Natural killer cell treated with Interleukin-12 subunit alpha and Interleukin-12 subunit beta and Interleukin-15 and Interleukin-18, amount 100 ng/mL, for 72 hours (primary cell): ENCODE data around the gene THSD7A. TPM values are rescaled to one million over a fixed set of nuclear protein-coding genes. Genes with fewer than 3 reads are reported as not detected.

Experiments used
- ATAC-seq, 2 donors: fragments of 150-1000 bp; cut with Tn5 transposase in 1 of 2; sonication (Bioruptor Pico), chemical (Tn5 transposase) in 1 of 2; 2 replicates each; pipeline ENCODE4 v1.10.0; 2021
- DNase-seq: peaks from one replicate; pipeline ENCODE4 v3.0.0; 2022; ENCODE audit warnings: low spot score
- H3K27ac Mint-ChIP-seq, 2 donors: 1 replicate in 1 of 2; 2 replicates in 1 of 2; pipeline ENCODE4 v1.8.0; 2022; ENCODE audit warnings: mixed read lengths in 2 of 2, mild to moderate bottlenecking in 1 of 2, moderate library complexity in 1 of 2
- H3K27me3 Mint-ChIP-seq, 2 donors: 1 replicate in 1 of 2; 2 replicates in 1 of 2; pipeline ENCODE4 v1.8.0; 2022; ENCODE audit warnings: mixed read lengths in 2 of 2
- H3K36me3 Mint-ChIP-seq: one replicate; pipeline ENCODE4 v1.8.0; 2022; ENCODE audit warnings: mixed read lengths
- H3K4me1 Mint-ChIP-seq, 2 donors: 1 replicate in 1 of 2; 2 replicates in 1 of 2; pipeline ENCODE4 v1.8.0; 2022; ENCODE audit warnings: low read depth in 2 of 2, mixed read lengths in 2 of 2, mild to moderate bottlenecking in 1 of 2
- H3K4me3 Mint-ChIP-seq: one replicate; pipeline ENCODE4 v1.8.0; 2022; ENCODE audit warnings: mixed read lengths
- H3K9me3 Mint-ChIP-seq: 2 replicates; pipeline ENCODE4 v1.8.0; 2022; ENCODE audit warnings: mixed read lengths
- total RNA-seq, 2 donors: library from RNA; stranded (reverse); gene quantifications; one replicate each; pipeline ENCODE4 v1.2.3, GENCODE V29; 2022

Gene THSD7A
- total RNA-seq, 2 donors from 2014 or later, result 0.75 TPM; not detected in 1

DNA sequence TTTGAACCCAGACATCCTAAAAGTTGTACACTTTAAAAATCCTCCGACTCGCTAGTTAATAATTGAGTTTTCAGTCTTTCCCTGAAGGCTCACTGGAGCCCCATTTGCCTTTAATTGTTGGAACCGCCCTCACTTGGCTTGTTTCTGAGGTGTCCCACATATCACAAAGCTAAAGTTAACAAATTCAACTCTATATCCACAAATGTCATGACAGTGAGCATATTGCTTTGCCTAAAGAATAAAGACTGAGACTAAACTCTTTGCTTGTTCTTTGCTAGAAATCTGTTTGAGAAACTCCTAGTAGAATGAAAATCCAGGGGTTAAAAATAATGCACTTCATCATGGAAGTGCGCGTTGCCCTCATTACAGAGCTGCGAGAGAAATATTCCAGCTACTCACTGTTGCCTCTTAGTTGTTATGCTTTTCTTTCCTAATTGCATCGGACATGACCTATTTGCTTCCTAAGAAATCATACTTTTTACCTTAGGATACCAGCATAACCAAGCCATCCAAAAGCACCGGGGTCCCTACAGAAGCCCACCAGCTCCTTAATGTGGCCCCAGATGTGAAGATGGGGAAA is 752 bp downstream of the THSD7A start:
- Mint-ChIP-seq H3K4me3 (peak overlapping the region; percentile 50), H3K36me3 (no peaks in the 10 kb centered on the region), H3K27ac (no peak overlapping the region), H3K27me3 (peaks cover 8 to 9% of the 10 kb centered on the region in 2 donors), H3K4me1 (no peaks in the 10 kb centered on the region), H3K9me3 (peaks cover 10% of the 10 kb centered on the region)
- DNase-seq (no peak), ATAC-seq (no peak)

DNA sequence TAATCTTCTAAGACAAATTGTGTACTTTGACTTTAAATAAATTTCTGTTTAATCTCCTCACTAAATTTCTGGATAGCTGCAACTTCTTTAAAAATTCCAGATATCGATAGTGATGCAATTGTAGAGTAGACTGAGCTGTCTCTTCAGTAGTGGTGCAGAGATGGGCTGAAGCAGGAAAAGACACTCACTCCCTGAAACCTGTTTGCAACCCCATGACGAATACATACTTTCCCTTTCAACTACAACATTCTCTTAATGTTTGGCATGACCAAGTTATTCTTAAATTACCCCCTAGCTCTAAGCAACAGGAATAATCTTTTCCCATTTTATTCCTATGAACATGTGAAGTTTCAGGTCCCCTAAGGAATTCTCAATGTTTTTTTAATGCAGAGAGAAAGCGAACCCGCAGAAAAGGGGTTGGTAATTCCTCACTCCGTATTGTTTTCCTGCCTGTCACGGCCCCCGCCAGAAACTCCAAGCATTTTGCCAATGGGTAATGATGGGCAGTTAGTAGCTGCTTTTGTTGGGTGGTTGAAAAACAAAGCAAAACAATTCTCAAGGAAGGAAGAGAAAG is 1.3 kb downstream of the THSD7A start:
- H3K27me3 Mint-ChIP-seq, result peaks cover 8 to 9% of the 10 kb centered on the region in 2 donors
- H3K4me1 Mint-ChIP-seq, result no peaks in the 10 kb centered on the region

GRCh38 chr7:11829954-11830353 is 2.0 kb downstream of the THSD7A start:
- no peak for DNase-seq
- Mint-ChIP-seq H3K4me1 (no peaks in the 10 kb centered on the region), H3K27me3 (peaks cover 8 to 9% of the 10 kb centered on the region in 2 donors), H3K9me3 (peaks cover 10% of the 10 kb centered on the region), H3K4me3 (no peak overlapping the region), H3K36me3 (no peaks in the 10 kb centered on the region), H3K27ac (no peak overlapping the region)
- ATAC-seq, result no peak

More for the DNA sequence above, 1.3 kb downstream of the THSD7A start:
- Mint-ChIP-seq H3K36me3 (no peaks in the 10 kb centered on the region), H3K4me3 (peak overlapping the region; percentile 50), H3K27ac (no peak overlapping the region), H3K9me3 (peaks cover 10% of the 10 kb centered on the region)
- DNase-seq, result no peak
- no peak for ATAC-seq

DNA sequence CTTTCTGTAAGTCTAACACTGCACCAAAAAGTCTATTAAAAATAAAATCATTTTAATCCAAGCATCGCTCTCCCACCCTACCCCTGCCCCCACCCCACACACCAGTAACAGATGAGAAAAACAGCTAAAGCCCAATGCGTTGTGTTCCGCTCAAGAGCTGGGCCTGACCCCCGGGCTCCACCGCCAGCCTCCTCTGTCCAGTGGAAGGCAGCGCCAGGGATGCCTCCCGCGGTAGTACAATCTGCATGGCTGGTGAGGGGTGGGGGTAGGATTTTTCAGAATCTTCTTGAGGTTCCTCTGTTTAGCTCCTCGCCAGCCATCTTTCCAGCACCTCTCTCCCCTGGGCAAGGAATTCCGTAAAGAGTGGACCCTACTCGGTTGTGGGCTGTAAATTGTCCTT is 12.1 kb downstream of the THSD7A start:
- Mint-ChIP-seq H3K27me3 (no peaks in the 10 kb centered on the region), H3K27ac (no peak overlapping the region), H3K4me3 (no peak overlapping the region), H3K36me3 (peaks cover 9% of the 10 kb centered on the region), H3K4me1 (no peaks in the 10 kb centered on the region), H3K9me3 (no peaks in the 10 kb centered on the region)
- ATAC-seq, result no peak
- no peak for DNase-seq

DNA sequence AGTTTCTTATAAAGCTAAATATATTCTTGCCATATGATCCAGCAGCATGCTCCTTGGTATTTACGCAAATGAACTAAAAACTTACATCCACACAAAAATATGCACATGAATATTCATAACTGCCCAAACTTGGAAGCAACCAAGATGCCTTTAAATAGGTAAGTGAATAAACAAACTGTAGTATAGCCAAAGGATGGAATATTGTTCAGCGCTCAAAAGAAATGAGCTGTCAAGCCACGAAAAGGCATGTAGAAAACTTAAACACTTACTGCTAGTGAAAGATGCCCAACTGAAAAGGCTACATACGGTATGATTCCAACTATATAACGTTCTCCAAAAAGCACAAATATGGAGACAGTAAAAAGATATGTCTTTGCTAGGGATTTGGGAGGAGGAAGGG is 12.7 kb downstream of the THSD7A start:
- Mint-ChIP-seq H3K36me3 (peaks cover 9% of the 10 kb centered on the region), H3K4me3 (no peak overlapping the region), H3K9me3 (no peaks in the 10 kb centered on the region), H3K27ac (no peak overlapping the region), H3K27me3 (no peaks in the 10 kb centered on the region), H3K4me1 (no peaks in the 10 kb centered on the region)
- ATAC-seq (no peak), DNase-seq (no peak)

DNA sequence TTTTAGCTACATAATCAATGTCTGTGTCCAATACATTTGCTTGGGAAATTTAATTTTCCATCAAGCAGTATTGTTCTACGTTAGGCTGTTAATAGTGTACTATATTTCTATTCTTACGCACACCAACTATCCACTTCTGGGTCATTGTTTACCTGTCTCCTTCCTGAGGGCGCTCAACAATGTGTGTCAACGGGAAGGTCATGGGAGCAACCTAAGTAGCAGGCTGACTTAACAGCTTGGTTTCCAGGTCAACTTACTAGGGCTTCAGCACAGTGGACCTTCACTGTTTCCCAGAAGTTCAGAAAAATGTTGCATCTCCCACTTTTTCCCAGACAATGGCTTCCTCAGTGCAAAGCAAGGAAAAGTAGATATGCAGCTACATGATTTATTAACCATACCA is 13.7 kb downstream of the THSD7A start:
- Mint-ChIP-seq H3K27me3 (no peaks in the 10 kb centered on the region), H3K9me3 (no peaks in the 10 kb centered on the region), H3K4me1 (no peaks in the 10 kb centered on the region), H3K27ac (no peak overlapping the region), H3K4me3 (no peak overlapping the region), H3K36me3 (peaks cover 9% of the 10 kb centered on the region)
- no peak for DNase-seq
- ATAC-seq, result no peak

GRCh38 chr7:11817111-11817740 is 14.8 kb downstream of the THSD7A start:
- peaks cover 9% of the 10 kb centered on the region for H3K36me3 Mint-ChIP-seq
- H3K4me3 Mint-ChIP-seq, result no peak overlapping the region
- no peaks in the 10 kb centered on the region for H3K27me3 Mint-ChIP-seq
- H3K4me1 Mint-ChIP-seq, result no peaks in the 10 kb centered on the region
- DNase-seq (no peak), ATAC-seq (no peak)
- H3K9me3 Mint-ChIP-seq, result no peaks in the 10 kb centered on the region
- no peak overlapping the region for H3K27ac Mint-ChIP-seq

- no peak for DNase-seq
- ATAC-seq, result no peak
- Mint-ChIP-seq H3K36me3 (no peaks in the 10 kb centered on the region), H3K4me1 (no peaks in the 10 kb centered on the region), H3K27me3 (no peaks in the 10 kb centered on the region), H3K27ac (no peak overlapping the region), H3K9me3 (peaks cover 7% of the 10 kb centered on the region), H3K4me3 (no peak overlapping the region)
Measured at GRCh38 chr7:11811709-11812108, 20.3 kb downstream of the THSD7A start.

- no peak for ATAC-seq
- no peak for DNase-seq
- Mint-ChIP-seq H3K27me3 (no peaks in the 10 kb centered on the region), H3K4me1 (no peaks in the 10 kb centered on the region), H3K9me3 (peaks cover 7% of the 10 kb centered on the region), H3K27ac (no peak overlapping the region), H3K4me3 (no peak overlapping the region), H3K36me3 (no peaks in the 10 kb centered on the region)
Measured at GRCh38 chr7:11810043-11810625, 21.9 kb downstream of the THSD7A start.

DNA sequence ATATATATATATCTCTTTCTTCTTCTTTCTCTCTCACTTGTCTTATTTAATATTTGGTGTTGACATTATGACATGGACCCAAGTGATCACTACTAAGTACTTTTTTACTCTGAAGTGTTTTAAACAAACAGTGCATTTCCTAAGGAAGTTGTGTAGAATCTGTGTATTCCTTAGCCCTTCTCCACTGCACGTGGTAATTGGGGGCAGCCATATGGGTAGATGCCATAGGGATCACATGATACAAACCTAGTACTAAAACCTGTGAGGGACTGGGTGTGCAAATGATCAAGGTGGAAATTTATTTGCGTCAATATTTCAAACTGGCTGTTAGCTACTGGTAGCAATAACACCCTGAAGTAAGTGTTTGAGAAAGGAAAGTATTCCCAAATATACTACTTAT is 25.0 kb downstream of the THSD7A start:
- no peaks in the 10 kb centered on the region for H3K27me3 Mint-ChIP-seq
- DNase-seq (no peak), ATAC-seq (no peak)
- H3K36me3 Mint-ChIP-seq, result no peaks in the 10 kb centered on the region
- peaks cover 6% of the 10 kb centered on the region for H3K9me3 Mint-ChIP-seq
- no peaks in the 10 kb centered on the region for H3K4me1 Mint-ChIP-seq
- no peak overlapping the region for H3K4me3 Mint-ChIP-seq
- H3K27ac Mint-ChIP-seq, result no peak overlapping the region

DNA sequence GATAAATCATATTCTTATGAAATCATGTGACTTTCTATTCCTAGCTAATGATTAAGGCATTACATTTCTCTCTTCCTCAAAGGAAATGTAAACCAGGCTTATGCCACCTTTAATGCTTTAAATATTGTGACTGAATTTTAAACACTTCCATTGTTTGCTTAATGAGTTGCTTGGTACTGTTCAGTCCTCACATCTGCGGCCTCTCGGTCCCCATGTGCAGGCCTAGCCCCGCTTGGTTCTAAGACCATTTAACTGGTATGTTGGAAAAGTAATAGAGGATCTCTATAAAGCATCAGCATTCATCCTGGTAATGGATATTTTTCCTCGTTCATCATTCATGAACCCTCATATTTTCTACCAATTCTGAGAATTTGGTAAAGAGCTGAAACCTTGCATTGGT is 27.4 kb downstream of the THSD7A start:
- no peaks in the 10 kb centered on the region for H3K36me3 Mint-ChIP-seq
- H3K27me3 Mint-ChIP-seq, result no peaks in the 10 kb centered on the region
- ATAC-seq, result no peak
- DNase-seq, result no peak
- H3K27ac Mint-ChIP-seq, result no peak overlapping the region
- H3K9me3 Mint-ChIP-seq, result peaks cover 2% of the 10 kb centered on the region
- no peak overlapping the region for H3K4me3 Mint-ChIP-seq
- H3K4me1 Mint-ChIP-seq, result no peaks in the 10 kb centered on the region

DNA sequence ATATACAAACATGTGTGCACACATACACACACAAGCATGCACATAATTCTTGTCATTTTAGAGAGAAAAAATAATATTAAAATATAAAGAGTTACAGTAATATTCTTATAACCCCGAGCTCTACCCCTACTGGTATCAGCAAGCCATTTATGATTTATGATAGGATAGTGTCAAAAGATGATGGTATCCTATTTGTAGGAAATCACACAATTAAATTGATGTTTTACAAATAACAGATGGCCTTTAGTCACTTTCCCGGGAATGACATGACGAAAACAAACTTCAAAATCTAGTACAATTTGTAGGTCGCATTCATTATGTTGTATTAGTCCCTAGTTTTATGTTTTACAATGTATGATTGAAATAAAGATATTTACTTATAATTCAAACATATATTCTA is 36.8 kb downstream of the THSD7A start:
- Mint-ChIP-seq H3K4me1 (no peaks in the 10 kb centered on the region), H3K36me3 (peaks cover 5% of the 10 kb centered on the region), H3K27me3 (no peaks in the 10 kb centered on the region), H3K4me3 (no peak overlapping the region), H3K9me3 (peaks cover 10% of the 10 kb centered on the region), H3K27ac (no peak overlapping the region)
- ATAC-seq (no peak), DNase-seq (no peak)

GRCh38 chr7:11792166-11792565 is 39.8 kb downstream of the THSD7A start:
- ATAC-seq (no peak), DNase-seq (no peak)
- Mint-ChIP-seq H3K4me3 (no peak overlapping the region), H3K4me1 (no peaks in the 10 kb centered on the region), H3K27ac (no peak overlapping the region), H3K9me3 (peaks cover 16% of the 10 kb centered on the region), H3K36me3 (peaks cover 5% of the 10 kb centered on the region), H3K27me3 (no peaks in the 10 kb centered on the region)

DNA sequence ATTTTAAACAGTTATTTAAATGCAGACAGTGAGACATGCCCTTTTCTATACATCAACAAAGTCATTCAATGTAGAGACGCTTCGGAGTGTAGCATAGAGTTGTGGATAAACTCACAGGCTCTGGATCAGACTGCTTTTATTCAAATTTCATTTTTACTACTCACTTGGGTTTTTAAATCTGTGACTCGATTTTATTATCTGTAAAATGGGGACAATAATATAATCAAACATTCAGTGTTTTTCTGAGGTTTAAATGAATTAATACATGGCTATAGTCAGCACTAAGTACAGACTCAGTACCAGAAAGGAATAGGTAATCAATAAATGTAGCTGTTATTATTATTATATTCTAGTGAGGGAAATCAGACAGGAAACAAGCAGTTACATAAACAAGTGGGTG is 43.4 kb downstream of the THSD7A start:
- DNase-seq, result no peak
- no peak overlapping the region for H3K4me3 Mint-ChIP-seq
- H3K9me3 Mint-ChIP-seq, result peaks cover 19% of the 10 kb centered on the region
- H3K4me1 Mint-ChIP-seq, result no peaks in the 10 kb centered on the region
- no peak overlapping the region for H3K27ac Mint-ChIP-seq
- H3K27me3 Mint-ChIP-seq, result no peaks in the 10 kb centered on the region
- ATAC-seq, result no peak
- peaks cover 5% of the 10 kb centered on the region for H3K36me3 Mint-ChIP-seq
